Caco-2 (cell line): ENCODE results near the gene MORN1. TPM values are rescaled to one million over a fixed set of nuclear protein-coding genes. Genes with fewer than 3 reads are reported as not detected.

Experiments
- BruUV-seq: library from RNA; stranded (reverse); fragments of 400-500 nt; replicated peaks from 2 replicates; lab custom pipeline; 2021; lab: Mats Ljungman, UMichigan
- CTCF ChIA-PET: fragments of 300-600 bp; sonication (Branson Sonifier 250); formaldehyde crosslinking; loops from one replicate; lab custom pipeline; 2022; ENCODE audit warnings: antibody characterized with exemption; lab: Charles Lee
- POLR2A ChIA-PET: fragments of 300-600 bp; sonication (Branson Sonifier 250); formaldehyde crosslinking; loops from one replicate; lab custom pipeline; 2022; ENCODE audit warnings: antibody characterized with exemption; lab: Charles Lee
- DNase-seq, 2 experiments: peaks; one replicate each; pipeline versions ENCODE4 v3.0.0 to v3.0.0-alpha.2; 2020 to 2022
- H3K27me3 ChIP-seq: replicated peaks from 2 replicates; pipeline ENCODE4 v1.6.0; 2011; ENCODE audit warnings: low read length; ENCODE audit not compliant: control insufficient read depth, insufficient read depth
- H3K36me3 ChIP-seq: 2 replicates; pipeline ENCODE4 v1.5.1; 2011; ENCODE audit warnings: low read length; ENCODE audit not compliant: control insufficient read depth, insufficient read depth
- H3K4me1 ChIP-seq: fragments of 250-450 bp; sonication (Bioruptor Pico); 2 replicates; pipeline ENCODE4 v1.5.1; 2020; ENCODE audit warnings: mild to moderate bottlenecking
- H3K4me3 ChIP-seq: 2 replicates; pipeline ENCODE4 v1.5.1; 2011; ENCODE audit warnings: low read depth, mild to moderate bottlenecking, control low read depth, low read length
- H3K9me3 ChIP-seq: fragments of 250-450 bp; sonication (Bioruptor Pico); 2 replicates; pipeline ENCODE4 v1.5.1; 2020; ENCODE audit warnings: mild to moderate bottlenecking, moderate library complexity
- H3K27ac Mint-ChIP-seq: one replicate; pipeline ENCODE4 v1.8.0; 2022; ENCODE audit warnings: mixed read lengths; ENCODE audit not compliant: unreplicated experiment
- H3K27me3 Mint-ChIP-seq: one replicate; pipeline ENCODE4 v1.8.0; 2022; ENCODE audit warnings: mixed read lengths; ENCODE audit not compliant: insufficient read depth, unreplicated experiment
- H3K36me3 Mint-ChIP-seq: one replicate; pipeline ENCODE4 v1.8.0; 2022; ENCODE audit warnings: mild to moderate bottlenecking, mixed read lengths; ENCODE audit not compliant: insufficient read depth, unreplicated experiment
- H3K4me1 Mint-ChIP-seq: one replicate; pipeline ENCODE4 v1.8.0; 2022; ENCODE audit warnings: low read depth, mixed read lengths; ENCODE audit not compliant: unreplicated experiment
- H3K4me3 Mint-ChIP-seq: one replicate; pipeline ENCODE4 v1.8.0; 2022; ENCODE audit warnings: mild to moderate bottlenecking, moderate library complexity, mixed read lengths; ENCODE audit not compliant: unreplicated experiment
- H3K9me3 Mint-ChIP-seq: one replicate; pipeline ENCODE4 v1.8.0; 2022; ENCODE audit warnings: mixed read lengths; ENCODE audit not compliant: unreplicated experiment
- CTCF ChIP-seq, 2 experiments: fragments of 200-600 bp in 1 of 2; IDR thresholded peaks; 1 replicate in 1 of 2; 2 replicates in 1 of 2; pipeline versions ENCODE4 v1.5.1 to v1.8.0; 2011 to 2022; ENCODE audit warnings: antibody characterized with exemption in 1 of 2, control low read depth in 1 of 2, inconsistent platforms in 1 of 2, low read depth in 1 of 2, low read length in 1 of 2, mild to moderate bottlenecking in 1 of 2, moderate library complexity in 1 of 2; ENCODE audit not compliant: insufficient read depth in 1 of 2, severe bottlenecking in 1 of 2, unreplicated experiment in 1 of 2
- intact Hi-C: fragments of 100-400 bp; cut with micrococcal nuclease; formaldehyde crosslinking; loops from one replicate; pipeline ENCODE4 v1.10.0; 2022; ENCODE audit not compliant: unreplicated experiment
- total RNA-seq: library from RNA; stranded (reverse); gene quantifications from 2 replicates; pipeline ENCODE4 v1.2.3, GENCODE V29; 2022

The MORN1 gene
- total RNA-seq, 1 experiment from 2014 or later: 8.6 TPM

GRCh38 chr1:2345297-2346075 lies 45.9 kb downstream of the MORN1 start:
- TF ChIP-seq CTCF (IDR thresholded peaks at IDR 0.05; ENCODE audit: insufficient read depth in 1 of 2, low read depth in 1 of 2, low read length in 1 of 2, severe bottlenecking in 1 of 2, unreplicated experiment in 1 of 2): no peak
- Histone ChIP-seq H3K27me3 (no peaks in the 10 kb centered on the region), H3K36me3 (no peaks in the 10 kb centered on the region), H3K9me3 (no peaks in the 10 kb centered on the region), H3K4me1 (no peaks in the 10 kb centered on the region), H3K4me3 (no peak overlapping the region)
- H3K4me1 Mint-ChIP-seq: no peaks in the 10 kb centered on the region
- BruUV-seq: no TSS peak
- POLR2A ChIA-PET: no interaction called here
- no peak for DNase-seq
- H3K36me3 Mint-ChIP-seq: peaks cover under 1% of the 10 kb centered on the region
- no peaks in the 10 kb centered on the region for H3K9me3 Mint-ChIP-seq
- intact Hi-C loops: no loop called here
- H3K27me3 Mint-ChIP-seq: no peaks in the 10 kb centered on the region
- no peak overlapping the region for H3K27ac Mint-ChIP-seq
- CTCF ChIA-PET: no interaction called here
- no peak overlapping the region for H3K4me3 Mint-ChIP-seq

- Mint-ChIP-seq H3K9me3 (no peaks in the 10 kb centered on the region), H3K4me1 (no peaks in the 10 kb centered on the region), H3K27me3 (no peaks in the 10 kb centered on the region), H3K36me3 (peaks cover 4% of the 10 kb centered on the region), H3K4me3 (no peak overlapping the region), H3K27ac (no peak overlapping the region)
- BruUV-seq: no TSS peak
- TF ChIP-seq CTCF (IDR thresholded peaks at IDR 0.05; ENCODE audit: insufficient read depth in 1 of 2, low read depth in 1 of 2, low read length in 1 of 2, severe bottlenecking in 1 of 2, unreplicated experiment in 1 of 2): no peak
- H3K4me1 ChIP-seq: no peaks in the 10 kb centered on the region
- intact Hi-C loops: no loop called here
- H3K4me3 ChIP-seq: no peak overlapping the region
- no peak for DNase-seq
- H3K27me3 ChIP-seq: no peaks in the 10 kb centered on the region
- POLR2A ChIA-PET: no interaction called here
- no peaks in the 10 kb centered on the region for H3K9me3 ChIP-seq
- H3K36me3 ChIP-seq: no peaks in the 10 kb centered on the region
- CTCF ChIA-PET: no interaction called here
Measured at GRCh38 chr1:2344744-2345296, 46.5 kb downstream of the MORN1 start.

- DNase-seq: no peak
- H3K4me3 Mint-ChIP-seq: no peak overlapping the region
- H3K27me3 Mint-ChIP-seq: no peaks in the 10 kb centered on the region
- no peaks in the 10 kb centered on the region for H3K4me1 ChIP-seq
- H3K36me3 ChIP-seq: no peaks in the 10 kb centered on the region
- no TSS peak for BruUV-seq
- no peaks in the 10 kb centered on the region for H3K9me3 ChIP-seq
- no peaks in the 10 kb centered on the region for H3K27me3 ChIP-seq
- H3K27ac Mint-ChIP-seq: no peak overlapping the region
- POLR2A ChIA-PET: no interaction called here
- intact Hi-C loops: no loop called here
- peaks cover 4% of the 10 kb centered on the region for H3K36me3 Mint-ChIP-seq
- CTCF ChIA-PET: no interaction called here
- no peak overlapping the region for H3K4me3 ChIP-seq
- no peaks in the 10 kb centered on the region for H3K4me1 Mint-ChIP-seq
- H3K9me3 Mint-ChIP-seq: no peaks in the 10 kb centered on the region
- TF ChIP-seq CTCF (IDR thresholded peaks at IDR 0.05; ENCODE audit: insufficient read depth in 1 of 2, low read depth in 1 of 2, low read length in 1 of 2, severe bottlenecking in 1 of 2, unreplicated experiment in 1 of 2): no peak
Measured at GRCh38 chr1:2344121-2344681, 47.2 kb downstream of the MORN1 start.
